GM19372 (cell line): Measurements from ENCODE around the gene PTX4.
"Not testable (repeated sequence)": the region's sequence is repeated elsewhere in the genome, so short reads cannot be mapped to it uniquely, and the experiment has no call there.

ENCODE experiments used
- ATAC-seq: cut with Tn5 transposase; IDR thresholded peaks from one replicate; pipeline ENCODE4 v1.9.1; 2021; ENCODE audit warnings: mild to moderate bottlenecking, low read depth, moderate library complexity; ENCODE audit not compliant: unreplicated experiment

Gene PTX4

GRCh38 chr16:1448536-1449116 lies 40.1 kb downstream of the PTX4 start:
- no peak for ATAC-seq

- ATAC-seq = no peak
Observed at GRCh38 chr16:1447965-1448364, 40.8 kb downstream of the PTX4 start.

GRCh38 chr16:1446296-1447080 lies 42.3 kb downstream of the PTX4 start:
- no peak for ATAC-seq

GRCh38 chr16:1445518-1446203 lies 43.1 kb downstream of the PTX4 start:
- ATAC-seq = no peak

GRCh38 chr16:1444730-1445517 lies 43.8 kb downstream of the PTX4 start:
- no peak for ATAC-seq

- ATAC-seq = no peak
Observed at GRCh38 chr16:1443980-1444729, 44.6 kb downstream of the PTX4 start, which contains the start of gene CCDC154. TSS of gene CCDC154 (minus strand) at chr16:1444556. CDS start at chr16:1444322, 234 bp downstream.

GRCh38 chr16:1443403-1443973 lies 45.3 kb downstream of the PTX4 start:
- no peak for ATAC-seq

GRCh38 chr16:1442697-1443096 lies 46.0 kb downstream of the PTX4 start:
- ATAC-seq = no peak

GRCh38 chr16:1441391-1441829 lies 47.3 kb downstream of the PTX4 start:
- ATAC-seq = no peak

- not testable (repeated sequence) for ATAC-seq
Observed at GRCh38 chr16:1439699-1440074, 49.1 kb downstream of the PTX4 start.

GRCh38 chr16:1439058-1439698 lies 49.6 kb downstream of the PTX4 start:
- no peak for ATAC-seq

GRCh38 chr16:1438229-1439057 lies 50.3 kb downstream of the PTX4 start:
- no peak for ATAC-seq

GRCh38 chr16:1437606-1438005 lies 51.1 kb downstream of the PTX4 start:
- no peak for ATAC-seq

- ATAC-seq = no peak
Observed at GRCh38 chr16:1436731-1437355, 51.9 kb downstream of the PTX4 start.

GRCh38 chr16:1435921-1436697 lies 52.6 kb downstream of the PTX4 start:
- ATAC-seq = no peak
